SK-N-SH (cell line): Measurements from ENCODE around the gene PRCC. TPM values are rescaled to one million over a fixed set of nuclear protein-coding genes. Genes with fewer than 3 reads are reported as not detected.
A peak's percentile ranks its signal among the peaks of the same experiment; 100 is the strongest.

ENCODE experiments used
- CTCF ChIA-PET: fragments of 300-600, 350-600 bp; formaldehyde crosslinking; extraction: SDS; loops from one replicate; lab custom pipeline; 2021; lab: Yijun Ruan, JAX
- POLR2A ChIA-PET: fragments of 350-600 bp; sonication (Branson Sonifier 250); formaldehyde crosslinking; extraction: SDS; loops from one replicate; lab custom pipeline; 2020; ENCODE audit warnings: antibody characterized with exemption, inconsistent platforms; lab: Yijun Ruan, JAX
- DNase-seq: peaks from one replicate; pipeline ENCODE4 v3.0.0; 2012
- H2AFZ ChIP-seq: fragments of 200-600 bp; sonication (generic); 2 replicates; pipeline ENCODE4 v1.8.1; 2016; ENCODE audit warnings: antibody characterized with exemption, mild to moderate bottlenecking, low read depth
- H3F3A ChIP-seq: fragments of 200-600 bp; sonication (generic); replicated peaks from 2 replicates; pipeline ENCODE3; 2016; ENCODE audit warnings: antibody characterized with exemption, mild to moderate bottlenecking; ENCODE audit not compliant: insufficient read depth
- H3K27ac ChIP-seq, 2 experiments: fragments of 200-500 bp in 1 of 2; fragments of 200-600 bp in 1 of 2; sonication (Bioruptor generic) in 1 of 2; sonication (generic), shearing (Covaris generic) in 1 of 2; 2 replicates each; pipeline versions ENCODE4 v1.5.1 to v1.6.1; 2014 to 2016; ENCODE audit warnings: low read depth in 2 of 2, inconsistent platforms in 1 of 2, low read length in 1 of 2, mild to moderate bottlenecking in 1 of 2, mixed read lengths in 1 of 2
- H3K27me3 ChIP-seq: fragments of 200-600 bp; sonication (generic), shearing (Covaris generic); 2 replicates; pipeline ENCODE4 v1.6.1; 2016; ENCODE audit warnings: mixed run types; ENCODE audit not compliant: insufficient read depth
- H3K36me3 ChIP-seq, 2 experiments: fragments of 200-500 bp in 1 of 2; fragments of 200-600 bp in 1 of 2; sonication (Bioruptor generic) in 1 of 2; sonication (generic) in 1 of 2; replicated peaks in 1 of 2; 2 replicates each; pipeline versions ENCODE3 to v1.5.1; 2014 to 2016; ENCODE audit warnings: low read length in 1 of 2, mild to moderate bottlenecking in 1 of 2; ENCODE audit not compliant: insufficient read depth in 2 of 2, control insufficient read depth in 1 of 2
- H3K4me1 ChIP-seq, 2 experiments: fragments of 200-500 bp in 1 of 2; fragments of 200-600 bp in 1 of 2; sonication (Bioruptor generic) in 1 of 2; sonication (generic), shearing (Covaris generic) in 1 of 2; 2 replicates each; pipeline versions ENCODE4 v1.5.1 to v1.6.1; 2014 to 2016; ENCODE audit warnings: low read depth in 1 of 2, low read length in 1 of 2, mixed run types in 1 of 2; ENCODE audit not compliant: insufficient read depth in 2 of 2, control insufficient read depth in 1 of 2
- H3K4me2 ChIP-seq: fragments of 200-600 bp; sonication (generic), shearing (Covaris generic); 2 replicates; pipeline ENCODE4 v1.6.1; 2017; ENCODE audit warnings: mixed run types
- H3K4me3 ChIP-seq, 2 experiments: fragments of 200-500 bp in 1 of 2; fragments of 200-600 bp in 1 of 2; sonication (Bioruptor generic) in 1 of 2; sonication (generic), shearing (Covaris generic) in 1 of 2; 2 replicates each; pipeline versions ENCODE4 v1.5.1 to v1.8.1; 2014 to 2016; ENCODE audit warnings: low read depth in 2 of 2, inconsistent platforms in 1 of 2, low read length in 1 of 2, mild to moderate bottlenecking in 1 of 2, mixed read lengths in 1 of 2, moderate library complexity in 1 of 2
- H3K79me2 ChIP-seq: fragments of 200-600 bp; sonication (generic); 2 replicates; pipeline ENCODE4 v1.8.1; 2017; ENCODE audit warnings: mild to moderate bottlenecking; ENCODE audit not compliant: insufficient read depth
- H3K9ac ChIP-seq: fragments of 200-600 bp; sonication (generic); 2 replicates; pipeline ENCODE4 v1.6.1; 2017; ENCODE audit warnings: mixed run types
- H3K9me2 ChIP-seq: fragments of 200-600 bp; sonication (generic); 2 replicates; pipeline ENCODE4 v1.6.1; 2017; ENCODE audit warnings: mixed run types
- H3K9me3 ChIP-seq: fragments of 200-600 bp; sonication (generic); 2 replicates; pipeline ENCODE4 v1.6.1; 2017; ENCODE audit warnings: mixed run types, mild to moderate bottlenecking, moderate library complexity
- H4K20me1 ChIP-seq: fragments of 200-600 bp; sonication (generic); 2 replicates; pipeline ENCODE4 v1.6.1; 2017; ENCODE audit warnings: mild to moderate bottlenecking, mixed run types; ENCODE audit not compliant: insufficient read depth
- FOXM1 ChIP-seq: IDR thresholded peaks from 2 replicates; pipeline ENCODE4 v1.4.0; 2012; ENCODE audit warnings: low read depth, mild to moderate bottlenecking
- GABPA ChIP-seq: IDR thresholded peaks from 2 replicates; pipeline ENCODE4 v1.4.0; 2012; ENCODE audit warnings: low read depth, mild to moderate bottlenecking
- NFIC ChIP-seq: IDR thresholded peaks from 2 replicates; pipeline ENCODE4 v1.4.0; 2012; ENCODE audit warnings: borderline replicate concordance
- PBX3 ChIP-seq: IDR thresholded peaks from 2 replicates; pipeline ENCODE4; 2012
- POLR2AphosphoS5 ChIP-seq: IDR thresholded peaks from 2 replicates; pipeline ENCODE4 v1.6.1; 2012; ENCODE audit warnings: low read depth, low read length
- REST ChIP-seq: IDR thresholded peaks from 2 replicates; pipeline ENCODE4 v1.6.1; 2012; ENCODE audit warnings: mild to moderate bottlenecking, low read depth, low read length, moderate library complexity
- RFX5 ChIP-seq: IDR thresholded peaks from 2 replicates; pipeline ENCODE4 v1.6.1; 2012; ENCODE audit warnings: mild to moderate bottlenecking, improper control_type of control experiment, low read length
- SIN3A ChIP-seq: IDR thresholded peaks from 2 replicates; pipeline ENCODE4 v1.6.1; 2012; ENCODE audit warnings: low read depth, mild to moderate bottlenecking, low read length, moderate library complexity, borderline replicate concordance
- TAF1 ChIP-seq: IDR thresholded peaks from 2 replicates; pipeline ENCODE4 v1.6.1; 2012; ENCODE audit warnings: low read depth, mild to moderate bottlenecking, low read length, moderate library complexity, borderline replicate concordance
- USF2 ChIP-seq: fragments of 150-350 bp; IDR thresholded peaks from 2 replicates; pipeline ENCODE4 v1.6.1; 2017; ENCODE audit warnings: antibody characterized with exemption, low read length, low read depth, borderline replicate concordance
- YY1 ChIP-seq: IDR thresholded peaks from 2 replicates; pipeline ENCODE4 v1.4.0; 2012; ENCODE audit warnings: low read depth, mild to moderate bottlenecking
- WGBS: methylation state at CpG from one replicate; pipeline ENCODE4 v1.1.6; 2017; ENCODE audit warnings: low lambda C conversion rate; 5-methylcytosine and 5-hydroxymethylcytosine counted together
- polyA plus RNA-seq, 3 experiments: library from polyadenylated mRNA; depleted of rRNA; stranded (reverse); fragments of >200 nt; gene quantifications; 2 replicates each; pipeline ENCODE4 v1.2.3, GENCODE V29; 2012
- TF ChIP-seq, protein P1 (sequence below): fragments of 150-350 bp; IDR thresholded peaks from 2 replicates; pipeline ENCODE4 v1.6.1; 2016; ENCODE audit warnings: mild to moderate bottlenecking, low read depth, low read length

PRCC gene
- polyA plus RNA-seq, 1 of the 3 experiments (the other 2 are of a cell fraction) = 39.2 TPM

DNA sequence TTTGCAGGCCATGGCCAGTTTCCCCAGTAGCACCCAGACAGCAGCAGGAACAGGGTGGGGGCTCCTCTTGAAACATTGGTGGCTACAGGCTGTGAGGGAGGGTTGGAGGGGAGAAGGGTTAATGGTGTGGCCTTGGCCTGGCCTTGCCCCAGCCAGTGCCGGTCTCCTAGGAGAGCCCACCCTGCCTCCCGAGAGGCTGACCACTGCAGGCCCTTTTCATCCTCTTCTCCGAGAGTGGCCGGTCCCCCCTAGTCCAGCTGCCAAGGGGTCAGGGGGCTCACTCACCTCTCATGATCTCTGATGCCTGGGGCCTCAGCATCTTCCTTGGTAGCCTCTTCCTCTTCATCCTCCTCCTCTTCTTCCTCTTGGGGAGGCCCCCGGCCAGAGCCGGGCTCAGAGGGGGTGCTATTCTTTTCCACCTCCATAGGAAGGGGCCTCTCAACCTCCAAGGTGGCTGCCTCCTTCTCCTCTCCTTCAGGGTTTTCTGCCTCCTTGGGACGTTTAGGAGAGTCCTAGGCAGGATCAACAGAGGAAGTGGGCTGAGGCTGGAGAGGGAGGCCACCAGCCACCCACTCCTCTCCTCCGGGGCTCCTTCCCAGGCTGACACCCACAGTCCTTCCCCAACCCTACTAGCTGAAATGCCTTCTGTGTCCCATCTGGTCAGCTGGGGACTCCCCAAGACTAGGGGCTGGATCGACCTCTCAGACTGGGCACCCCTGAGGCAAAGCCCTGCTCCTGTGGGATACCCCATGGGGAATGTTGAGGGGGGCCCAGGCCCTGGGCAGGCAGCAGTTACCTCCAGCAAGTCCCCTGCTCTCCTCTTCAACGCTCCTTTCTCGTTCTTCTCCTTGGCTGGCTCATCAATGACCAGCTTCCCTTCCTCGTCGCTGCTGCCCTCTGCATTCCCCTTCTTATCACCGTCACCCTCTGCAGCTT is 23.7 kb upstream of the PRCC start:
- peaks cover 47% of the 10 kb centered on the region for H3F3A ChIP-seq
- 95% methylated on average over 11 of the region's 14 CpGs for WGBS
- TF ChIP-seq SIN3A (no peak), TAF1 (no peak)
- H3K9ac ChIP-seq = no peak overlapping the region
- peaks cover 66% of the 10 kb centered on the region for H3K79me2 ChIP-seq
- H4K20me1 ChIP-seq = no peaks in the 10 kb centered on the region
- H3K36me3 ChIP-seq = peaks cover 18 to 47% of the 10 kb centered on the region in 2 experiments
- H2AFZ ChIP-seq = no peak overlapping the region
- H3K4me2 ChIP-seq = no peak overlapping the region
- ChIA-PET CTCF (interaction anchor here (1.7 to 8.6 kb wide), 2 partner anchors 18 to 54 kb away, joined by 6 to 42 read pairs; no protein-coding TSS in a partner anchor), POLR2A (no interaction called here)
- no peak for DNase-seq
- H3K27ac ChIP-seq = peak overlapping the region in 1 of 2 experiments; percentile 82; a peak in 1 of 4 replicates
- H3K4me1 ChIP-seq = peaks cover 29 to 38% of the 10 kb centered on the region in 2 experiments
- no peaks in the 10 kb centered on the region for H3K27me3 ChIP-seq
- no peak overlapping the region for H3K4me3 ChIP-seq
- H3K9me2 ChIP-seq = no peaks in the 10 kb centered on the region
- H3K9me3 ChIP-seq = no peaks in the 10 kb centered on the region

DNA sequence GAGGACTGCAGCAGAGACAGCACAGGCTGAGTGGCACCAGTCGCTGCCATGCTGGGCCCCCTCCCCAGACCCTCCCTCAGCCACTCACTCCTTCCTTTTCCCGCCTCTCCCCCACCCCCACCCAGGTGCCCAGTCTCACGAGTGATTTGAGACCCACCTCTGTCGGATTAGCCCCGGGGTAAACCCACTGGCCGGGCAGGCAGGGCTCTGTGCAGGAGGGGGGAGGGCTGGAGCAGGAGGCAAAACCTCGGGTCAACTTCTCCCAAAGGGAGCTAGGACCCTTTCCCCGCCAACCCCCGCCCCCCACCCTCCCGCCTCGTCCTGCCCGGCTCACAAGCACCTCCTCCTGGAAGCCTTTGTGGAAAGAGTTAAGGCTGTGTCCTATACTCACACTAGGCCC is 23.0 kb upstream of the PRCC start:
- DNase-seq = no peak
- Histone ChIP-seq H3K4me1 (peaks cover 36 to 45% of the 10 kb centered on the region in 2 experiments), H3K27me3 (no peaks in the 10 kb centered on the region), H3K9ac (no peak overlapping the region), H3K4me2 (no peak overlapping the region), H4K20me1 (no peaks in the 10 kb centered on the region), H3F3A (peaks cover 53% of the 10 kb centered on the region), H3K79me2 (peaks cover 66% of the 10 kb centered on the region), H3K27ac (no peak overlapping the region; a peak in 1 of 4 replicates), H3K9me2 (no peaks in the 10 kb centered on the region), H3K36me3 (peaks cover 12 to 42% of the 10 kb centered on the region in 2 experiments), H3K9me3 (no peaks in the 10 kb centered on the region), H3K4me3 (no peak overlapping the region), H2AFZ (no peak overlapping the region)
- ChIA-PET CTCF (interaction anchor here (0.7 to 8.6 kb wide), 4 partner anchors 19 to 116 kb away, joined by 3 to 42 read pairs (median 4); no protein-coding TSS in a partner anchor), POLR2A (no interaction called here)
- 83% methylated on average over 10 of the region's 12 CpGs for WGBS
- TF ChIP-seq FOXM1 (no peak), REST (no peak), RFX5 (no peak), TAF1 (no peak), POLR2AphosphoS5 (no peak), USF2 (no peak), PBX3 (no peak), YY1 (no peak), NFIC (no peak), GABPA (no peak)
- TF ChIP-seq, protein P1, sequence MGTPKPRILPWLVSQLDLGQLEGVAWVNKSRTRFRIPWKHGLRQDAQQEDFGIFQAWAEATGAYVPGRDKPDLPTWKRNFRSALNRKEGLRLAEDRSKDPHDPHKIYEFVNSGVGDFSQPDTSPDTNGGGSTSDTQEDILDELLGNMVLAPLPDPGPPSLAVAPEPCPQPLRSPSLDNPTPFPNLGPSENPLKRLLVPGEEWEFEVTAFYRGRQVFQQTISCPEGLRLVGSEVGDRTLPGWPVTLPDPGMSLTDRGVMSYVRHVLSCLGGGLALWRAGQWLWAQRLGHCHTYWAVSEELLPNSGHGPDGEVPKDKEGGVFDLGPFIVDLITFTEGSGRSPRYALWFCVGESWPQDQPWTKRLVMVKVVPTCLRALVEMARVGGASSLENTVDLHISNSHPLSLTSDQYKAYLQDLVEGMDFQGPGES = no peak
